ENCODE data around the gene ADGRF5.

ADGRF5 gene, protein sequence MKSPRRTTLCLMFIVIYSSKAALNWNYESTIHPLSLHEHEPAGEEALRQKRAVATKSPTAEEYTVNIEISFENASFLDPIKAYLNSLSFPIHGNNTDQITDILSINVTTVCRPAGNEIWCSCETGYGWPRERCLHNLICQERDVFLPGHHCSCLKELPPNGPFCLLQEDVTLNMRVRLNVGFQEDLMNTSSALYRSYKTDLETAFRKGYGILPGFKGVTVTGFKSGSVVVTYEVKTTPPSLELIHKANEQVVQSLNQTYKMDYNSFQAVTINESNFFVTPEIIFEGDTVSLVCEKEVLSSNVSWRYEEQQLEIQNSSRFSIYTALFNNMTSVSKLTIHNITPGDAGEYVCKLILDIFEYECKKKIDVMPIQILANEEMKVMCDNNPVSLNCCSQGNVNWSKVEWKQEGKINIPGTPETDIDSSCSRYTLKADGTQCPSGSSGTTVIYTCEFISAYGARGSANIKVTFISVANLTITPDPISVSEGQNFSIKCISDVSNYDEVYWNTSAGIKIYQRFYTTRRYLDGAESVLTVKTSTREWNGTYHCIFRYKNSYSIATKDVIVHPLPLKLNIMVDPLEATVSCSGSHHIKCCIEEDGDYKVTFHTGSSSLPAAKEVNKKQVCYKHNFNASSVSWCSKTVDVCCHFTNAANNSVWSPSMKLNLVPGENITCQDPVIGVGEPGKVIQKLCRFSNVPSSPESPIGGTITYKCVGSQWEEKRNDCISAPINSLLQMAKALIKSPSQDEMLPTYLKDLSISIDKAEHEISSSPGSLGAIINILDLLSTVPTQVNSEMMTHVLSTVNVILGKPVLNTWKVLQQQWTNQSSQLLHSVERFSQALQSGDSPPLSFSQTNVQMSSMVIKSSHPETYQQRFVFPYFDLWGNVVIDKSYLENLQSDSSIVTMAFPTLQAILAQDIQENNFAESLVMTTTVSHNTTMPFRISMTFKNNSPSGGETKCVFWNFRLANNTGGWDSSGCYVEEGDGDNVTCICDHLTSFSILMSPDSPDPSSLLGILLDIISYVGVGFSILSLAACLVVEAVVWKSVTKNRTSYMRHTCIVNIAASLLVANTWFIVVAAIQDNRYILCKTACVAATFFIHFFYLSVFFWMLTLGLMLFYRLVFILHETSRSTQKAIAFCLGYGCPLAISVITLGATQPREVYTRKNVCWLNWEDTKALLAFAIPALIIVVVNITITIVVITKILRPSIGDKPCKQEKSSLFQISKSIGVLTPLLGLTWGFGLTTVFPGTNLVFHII (N-terminal part only)

DNA sequence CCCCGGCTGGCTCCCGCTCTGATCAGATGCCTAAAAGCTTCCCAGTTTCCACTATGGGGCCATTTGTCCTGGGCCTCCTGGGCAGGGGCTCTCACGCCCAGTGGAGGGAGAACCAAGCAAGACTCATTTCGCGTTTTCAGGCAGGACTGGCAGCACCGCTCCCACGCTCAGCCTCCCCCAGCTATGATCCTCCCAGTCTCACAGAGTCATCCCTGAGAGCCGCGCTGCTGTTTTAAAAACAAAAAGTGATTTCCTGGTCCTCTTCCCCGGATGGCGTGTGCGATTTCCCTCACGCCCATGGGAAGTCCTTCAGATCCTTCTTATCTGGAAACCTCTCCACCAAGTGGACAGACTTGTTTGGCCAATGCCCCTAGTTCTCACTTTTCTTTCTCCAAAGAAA, at the start of gene ADGRF5:
TSS of gene ADGRF5 (minus strand) at position 208 of the 400 bp plus-strand sequence. CDS start 15,176 bp downstream, outside the sequence.
- DNase-seq = no peak

DNA sequence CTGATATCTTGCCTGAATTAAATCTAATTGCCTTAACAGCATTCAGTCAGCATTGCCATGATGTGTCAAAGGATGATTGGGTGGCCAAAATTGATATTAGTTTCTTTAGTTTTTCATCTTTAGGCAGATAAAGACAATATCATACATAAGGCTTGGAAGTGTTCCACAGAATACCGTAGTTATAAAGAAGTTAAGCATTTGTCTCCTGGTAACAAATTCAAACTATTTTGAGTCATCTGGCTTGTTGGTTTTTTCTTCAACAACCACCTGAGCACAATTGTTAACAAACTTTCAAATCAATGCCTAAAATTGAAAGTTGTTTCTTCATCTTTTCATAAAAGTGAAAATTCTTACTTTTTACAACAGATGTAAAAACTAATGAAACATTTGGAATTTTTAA, 47.5 kb upstream of the ADGRF5 start:
- no peak for DNase-seq

DNA sequence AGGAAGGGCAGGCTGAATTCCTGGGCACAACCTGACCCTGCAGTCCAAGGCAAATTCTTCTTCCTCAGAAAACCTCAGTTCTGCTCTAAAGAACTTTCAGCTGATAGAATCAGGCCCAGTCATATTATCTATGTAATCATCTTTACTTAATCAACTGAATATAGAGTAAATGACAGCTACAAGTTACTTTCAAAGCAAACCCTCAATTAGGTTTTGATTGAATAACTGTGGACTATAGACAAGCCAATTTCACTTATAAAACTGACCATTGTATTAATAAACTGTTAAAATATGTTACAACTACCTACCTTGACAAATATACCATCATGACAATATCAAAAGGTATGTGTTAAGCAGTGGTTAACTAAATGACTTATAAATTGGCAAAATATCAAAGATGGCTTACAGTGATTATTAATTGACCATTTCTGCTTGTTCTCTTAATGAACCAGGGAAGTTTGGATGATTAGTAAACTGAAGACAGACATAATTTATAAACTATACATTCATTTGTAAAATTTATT, 46.1 kb upstream of the ADGRF5 start:
- DNase-seq = no peak

DNA sequence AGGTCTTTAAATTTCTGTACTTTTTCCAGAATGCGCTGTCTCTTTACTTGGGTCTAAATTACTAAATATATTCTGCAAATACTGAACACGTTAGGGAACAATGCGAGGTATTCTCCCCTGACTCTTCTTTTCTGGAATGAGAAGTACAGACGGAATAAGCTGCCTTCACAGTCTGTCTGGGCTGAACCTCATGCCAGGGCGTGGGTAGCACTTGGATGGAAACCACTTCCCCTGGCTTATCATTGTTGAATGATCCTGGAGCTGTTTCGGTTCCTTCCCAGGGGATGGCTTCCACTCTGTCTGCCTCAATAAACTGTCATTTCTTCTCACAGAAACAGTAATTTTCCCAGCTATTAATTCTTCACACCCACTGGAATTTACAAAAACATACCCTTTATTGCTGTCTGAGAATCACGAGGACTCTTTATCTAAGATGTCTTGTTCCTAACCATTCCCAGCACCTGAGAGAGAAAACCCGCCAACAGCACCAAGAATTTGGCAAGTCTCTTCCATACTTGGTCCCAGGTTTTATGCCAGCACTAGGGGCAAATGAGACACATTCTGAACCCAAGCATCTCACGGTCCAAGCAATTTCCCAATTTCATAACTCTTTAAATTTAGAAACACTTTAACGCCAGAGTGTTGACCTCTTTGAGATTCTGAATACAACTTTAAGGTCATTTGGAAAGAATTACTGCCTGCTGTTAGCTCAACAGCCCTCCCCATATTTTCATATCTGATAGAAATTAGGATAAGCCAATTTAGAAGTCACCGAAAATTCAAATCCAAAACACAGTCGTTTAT, 43.2 kb upstream of the ADGRF5 start:
- DNase-seq = no peak

DNA sequence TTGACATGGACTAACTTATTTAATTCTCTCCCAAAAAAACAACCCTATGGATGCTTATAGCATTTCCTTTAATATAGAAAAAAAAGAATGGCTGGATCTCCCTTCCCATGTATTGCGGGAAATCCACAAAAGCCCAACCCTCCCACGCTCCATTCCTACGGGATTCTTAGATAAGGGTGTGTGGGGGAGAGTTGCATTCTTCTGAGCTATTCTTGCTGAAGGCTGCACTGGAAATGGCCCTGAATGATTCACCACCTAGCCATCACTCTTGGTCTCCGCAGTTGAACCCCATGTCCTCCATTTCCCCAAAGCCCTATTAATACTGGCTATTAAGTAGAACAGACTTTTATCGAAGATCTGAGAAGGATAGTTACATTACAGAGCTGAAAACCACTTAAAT, 41.9 kb upstream of the ADGRF5 start:
- no peak for DNase-seq

DNA sequence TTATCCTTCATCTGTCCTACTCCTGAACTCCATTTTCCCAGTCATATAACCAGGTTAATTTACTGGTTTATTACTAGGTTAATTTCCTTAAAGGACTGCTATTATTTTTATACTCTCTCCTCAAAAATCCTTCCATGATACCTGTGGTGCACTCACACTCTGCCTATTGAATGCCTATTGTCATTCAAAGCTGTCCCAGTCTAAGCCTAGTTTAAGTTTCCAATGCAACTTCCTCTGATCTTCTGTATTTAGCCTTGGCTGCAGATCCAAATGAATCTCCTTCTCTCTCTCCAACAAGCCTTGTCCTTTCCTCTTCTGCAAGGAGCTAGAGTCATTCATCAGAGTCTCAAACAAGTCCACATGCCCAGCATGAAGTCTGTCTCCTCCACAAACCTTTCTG, 41.3 kb upstream of the ADGRF5 start:
- DNase-seq = no peak

DNA sequence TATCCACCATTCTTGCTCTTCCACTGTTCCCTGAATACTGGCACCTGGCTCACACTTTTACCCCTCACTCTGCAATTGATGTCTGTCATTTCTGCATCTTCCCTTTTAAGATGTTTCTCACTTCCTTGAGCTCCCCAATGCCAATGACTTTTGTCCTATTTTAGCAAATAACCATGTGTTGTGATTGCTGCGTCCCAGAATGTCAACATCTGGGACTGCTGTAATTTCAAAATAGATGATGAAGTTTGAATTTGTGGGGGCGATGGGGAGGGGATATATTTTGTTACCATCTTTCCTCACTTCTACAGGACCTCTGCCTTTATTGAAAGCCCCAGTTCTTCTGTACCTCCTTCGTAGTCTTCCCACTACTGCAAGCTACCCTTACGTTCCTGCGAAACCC, 40.0 kb upstream of the ADGRF5 start:
- DNase-seq = no peak

DNA sequence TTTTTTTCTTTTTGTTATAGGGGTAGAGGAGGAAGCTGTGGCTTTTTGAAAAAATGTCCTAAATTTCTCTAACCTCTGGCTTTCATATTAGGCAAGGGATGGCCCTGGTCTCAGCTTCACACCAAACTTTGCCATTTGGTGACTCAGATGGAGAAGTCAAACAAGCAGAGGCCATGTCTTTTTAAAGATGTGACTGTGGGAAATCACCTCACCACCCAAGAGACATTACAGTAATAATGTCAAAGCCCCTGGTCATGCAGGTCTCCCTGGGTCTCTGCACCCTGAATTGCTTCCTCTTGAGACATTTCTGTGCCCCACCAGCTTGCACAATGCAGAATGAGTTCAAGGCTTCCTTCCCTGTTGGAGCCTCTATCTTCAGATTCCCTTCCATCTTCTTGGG, 39.5 kb upstream of the ADGRF5 start:
- DNase-seq = no peak

DNA sequence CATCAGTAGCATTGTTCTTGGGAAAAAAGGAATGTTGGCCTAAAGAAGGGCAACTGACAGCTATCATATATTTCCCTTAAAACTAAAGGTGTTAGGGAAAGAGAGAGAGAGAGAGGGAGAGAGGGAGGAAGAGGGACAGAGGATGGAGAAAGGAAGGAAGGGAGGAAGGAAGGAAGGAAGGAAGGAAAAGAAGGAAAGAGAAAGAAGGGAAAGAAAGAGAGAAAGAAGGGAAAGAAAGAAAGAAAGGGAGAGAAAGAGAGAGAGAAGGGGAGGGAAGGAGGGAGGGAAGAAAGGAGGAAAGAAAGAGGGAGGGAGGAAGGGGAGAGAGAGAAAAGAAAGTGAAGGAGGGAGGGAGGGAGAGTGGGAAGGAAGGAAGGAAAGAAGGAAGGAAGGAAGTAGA, 37.7 kb upstream of the ADGRF5 start:
- DNase-seq = no peak

DNA sequence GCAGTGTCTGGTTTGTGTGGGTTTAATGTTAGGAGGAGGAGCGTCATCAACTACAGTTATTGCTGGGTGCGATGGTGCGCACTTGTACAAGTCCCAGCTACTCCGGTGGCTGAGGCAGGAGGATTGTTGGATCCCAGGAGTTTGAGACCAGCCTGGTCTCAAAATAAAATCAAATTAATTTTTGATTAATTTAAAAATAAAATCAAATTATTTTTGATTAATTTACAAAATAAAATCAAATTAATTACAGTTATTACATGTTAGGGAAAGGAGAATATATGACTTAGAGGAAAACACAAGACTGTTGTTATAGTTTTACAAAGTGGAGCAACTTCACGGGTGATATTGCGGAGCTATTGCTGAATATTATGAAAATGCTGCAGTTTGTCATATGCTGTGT, 34.7 kb upstream of the ADGRF5 start:
- no peak for DNase-seq

DNA sequence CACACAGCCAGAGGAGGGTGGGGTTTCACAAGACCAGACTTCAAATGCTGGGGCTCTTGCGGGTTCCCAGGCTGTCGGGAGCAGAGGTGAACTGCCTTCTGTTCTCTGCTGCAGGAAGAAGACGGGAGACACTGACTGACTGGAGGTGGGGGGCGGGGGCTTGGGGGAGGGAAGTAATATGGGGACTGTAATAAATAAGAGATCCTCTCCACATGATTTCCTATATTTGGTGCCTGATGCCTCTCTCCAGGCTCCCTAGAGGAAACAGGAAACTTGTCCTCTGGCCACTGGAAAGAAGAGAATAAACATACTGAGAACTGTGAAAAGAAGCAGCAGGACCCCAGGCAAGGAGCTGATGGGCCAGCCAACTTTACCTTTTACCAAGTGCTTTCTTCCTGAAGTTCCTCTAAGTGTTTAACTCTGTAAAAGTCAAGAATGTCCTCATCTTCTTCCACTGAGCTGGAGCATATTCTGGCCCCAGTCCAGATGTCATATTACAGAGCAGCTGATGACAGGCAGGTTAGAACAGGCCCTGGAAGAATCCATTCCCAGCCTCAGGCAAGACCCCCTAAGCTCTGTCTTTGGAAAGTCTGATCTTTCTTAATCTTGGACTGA, 33.2 kb upstream of the ADGRF5 start:
- DNase-seq = no peak

DNA sequence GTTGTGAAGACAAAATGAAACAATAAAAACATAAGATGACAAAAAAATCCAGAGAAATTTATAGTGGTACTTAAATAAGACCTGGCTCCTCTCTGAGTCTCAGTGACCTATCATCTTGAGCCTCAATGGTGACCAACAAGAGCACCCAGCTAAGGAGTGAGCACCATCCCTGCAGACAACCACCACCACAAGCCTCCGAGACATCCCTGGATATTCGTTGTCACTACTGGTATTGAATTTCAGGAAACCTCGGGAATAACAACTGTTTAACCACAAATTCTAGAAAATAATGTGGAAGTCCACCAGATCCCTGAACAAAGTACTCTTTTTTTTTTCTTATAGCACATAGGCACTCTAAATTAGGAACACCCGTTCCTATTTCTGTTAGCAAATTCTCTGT, 32.2 kb upstream of the ADGRF5 start:
- no peak for DNase-seq

DNA sequence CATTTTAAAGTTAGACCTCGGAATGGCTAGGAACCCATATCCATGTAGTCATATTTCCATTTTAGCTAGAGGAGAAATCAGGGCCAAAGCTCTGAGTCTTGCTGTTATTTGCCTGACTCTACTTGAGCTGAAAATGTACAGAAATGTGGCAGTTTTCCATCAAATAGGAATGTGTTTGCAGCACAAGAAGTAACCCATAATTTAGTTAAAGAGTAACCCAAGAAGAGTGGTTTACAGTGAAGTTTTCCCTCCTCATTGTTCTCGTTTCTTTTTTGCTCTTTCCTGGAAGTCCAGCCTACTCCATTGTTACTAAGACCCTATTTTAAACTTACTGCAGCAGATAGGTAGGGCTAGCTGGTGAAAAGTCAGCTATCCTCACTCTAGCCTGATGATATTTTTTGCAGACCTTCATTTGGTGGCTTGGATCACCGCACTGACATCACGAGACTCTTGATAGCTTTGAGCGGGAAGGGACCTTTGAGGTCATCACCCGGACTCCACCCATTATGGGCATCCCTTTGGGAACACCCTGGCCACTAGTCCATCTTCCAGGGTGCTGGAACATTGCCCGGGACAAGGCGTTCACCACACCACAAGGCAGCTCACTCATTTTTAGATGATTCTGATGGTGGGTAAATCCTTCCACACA, 28.0 kb upstream of the ADGRF5 start:
- DNase-seq = no peak

DNA sequence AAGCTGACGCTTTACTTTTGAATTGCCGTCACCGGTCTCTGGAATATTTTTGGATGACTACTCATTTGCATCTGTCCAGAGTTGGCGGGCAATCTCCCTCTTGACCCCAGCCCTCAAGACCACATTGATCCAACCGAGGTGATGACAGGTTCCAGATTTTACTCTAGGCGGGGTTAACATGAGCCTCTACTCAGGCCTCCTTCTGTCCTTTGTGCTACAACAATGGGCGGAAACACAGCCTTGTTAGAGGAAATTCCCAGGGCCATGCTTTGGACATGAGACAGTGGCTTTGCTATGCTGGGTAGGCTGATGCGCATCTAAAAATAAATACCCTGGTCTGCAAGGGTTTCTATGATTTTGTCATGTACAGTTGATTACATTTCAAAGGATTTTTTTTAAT, 27.0 kb upstream of the ADGRF5 start:
- DNase-seq = no peak

DNA sequence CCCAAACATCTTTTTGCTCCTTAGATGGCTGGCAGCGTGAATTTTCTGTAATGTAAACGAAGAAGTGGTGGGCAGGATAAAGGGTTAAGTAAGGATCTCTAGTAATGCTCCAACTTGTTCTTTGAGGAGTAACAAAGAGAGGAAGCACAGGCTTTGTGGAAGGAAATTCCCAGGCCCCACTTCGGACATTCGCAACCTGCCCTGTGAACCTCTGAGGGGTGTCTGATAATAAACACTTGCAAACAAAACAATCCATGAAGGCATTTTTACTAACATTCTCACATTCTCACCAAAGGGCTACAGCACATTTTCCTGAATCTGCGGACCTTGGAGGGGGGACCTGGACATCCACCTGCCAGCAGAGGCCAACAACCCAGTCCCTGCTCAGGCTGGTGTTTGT, 25.8 kb upstream of the ADGRF5 start:
- DNase-seq = no peak

DNA sequence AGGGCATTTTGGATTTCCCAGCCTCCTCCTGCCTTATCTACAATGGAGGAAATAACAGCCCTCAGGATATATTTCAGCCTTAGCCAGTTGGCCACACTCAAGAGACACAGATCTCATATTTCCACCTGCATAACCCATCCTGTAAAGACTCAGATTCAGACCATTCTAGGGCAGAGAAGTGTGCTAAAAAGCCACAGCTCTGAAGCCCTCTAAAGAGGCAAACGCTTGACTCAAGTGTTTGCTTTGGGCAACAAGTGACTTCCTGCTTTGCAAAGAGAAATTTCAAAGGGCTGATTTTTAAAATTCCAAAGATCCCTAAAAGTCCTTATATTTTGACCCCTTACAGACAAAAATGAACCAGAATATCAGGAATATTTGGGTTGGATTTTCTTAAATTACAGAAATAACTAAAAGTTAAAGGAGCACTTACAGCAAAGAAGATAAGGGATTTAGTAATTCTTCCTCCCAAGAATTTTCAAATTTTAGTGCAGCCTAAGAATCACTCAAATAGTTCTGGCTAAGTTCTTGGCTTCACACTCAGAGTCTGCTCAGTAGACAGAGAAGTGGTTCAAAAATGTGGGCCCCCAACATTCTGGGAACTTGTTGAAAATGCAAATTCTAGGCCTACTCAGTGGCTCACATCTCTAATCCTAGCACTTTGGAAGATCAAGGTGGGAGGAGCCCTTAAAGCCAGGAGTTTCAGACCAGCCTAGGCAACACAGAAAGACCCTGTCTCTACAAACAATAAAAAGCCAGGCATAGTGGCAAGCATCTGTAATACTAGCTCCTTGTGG, 18.9 kb upstream of the ADGRF5 start:
- no peak for DNase-seq

DNA sequence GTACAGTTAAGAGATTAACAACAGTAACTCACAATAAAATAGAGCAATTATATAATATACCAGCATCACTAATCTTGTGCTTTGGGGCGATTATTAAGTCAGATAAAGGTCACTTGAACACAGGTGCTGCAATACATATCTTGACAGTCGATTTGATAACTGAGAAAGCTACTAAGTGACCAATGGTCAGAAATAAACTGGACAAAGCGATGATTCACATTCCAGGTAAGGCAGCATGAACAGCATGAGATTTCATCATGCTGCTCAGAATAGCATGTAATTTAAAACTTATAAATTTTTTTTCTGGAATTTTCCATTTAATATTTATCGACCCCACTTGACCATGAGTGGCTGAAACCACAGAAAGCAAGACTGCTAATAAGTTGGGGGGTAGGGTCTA, 15.9 kb upstream of the ADGRF5 start:
- DNase-seq = no peak

DNA sequence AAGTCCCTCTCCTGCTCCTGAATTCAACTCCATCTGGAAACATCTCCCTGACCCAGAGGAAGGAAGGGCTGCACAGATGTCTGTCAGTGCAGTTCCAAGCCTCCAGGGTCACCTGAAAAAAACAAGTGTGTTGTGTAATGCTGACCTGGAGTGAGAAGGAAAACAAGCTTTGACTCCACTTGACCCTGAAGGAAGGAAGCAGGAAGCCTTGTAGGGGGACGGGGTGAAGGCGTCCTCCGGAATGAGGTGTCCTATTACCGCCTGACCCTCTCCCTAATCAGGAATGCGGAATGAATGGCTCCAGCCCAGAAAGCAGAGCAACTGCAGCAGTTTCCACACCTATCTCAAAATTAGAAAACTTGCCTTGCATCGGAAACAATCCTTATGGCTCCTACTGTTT, 13.9 kb upstream of the ADGRF5 start:
- no peak for DNase-seq

DNA sequence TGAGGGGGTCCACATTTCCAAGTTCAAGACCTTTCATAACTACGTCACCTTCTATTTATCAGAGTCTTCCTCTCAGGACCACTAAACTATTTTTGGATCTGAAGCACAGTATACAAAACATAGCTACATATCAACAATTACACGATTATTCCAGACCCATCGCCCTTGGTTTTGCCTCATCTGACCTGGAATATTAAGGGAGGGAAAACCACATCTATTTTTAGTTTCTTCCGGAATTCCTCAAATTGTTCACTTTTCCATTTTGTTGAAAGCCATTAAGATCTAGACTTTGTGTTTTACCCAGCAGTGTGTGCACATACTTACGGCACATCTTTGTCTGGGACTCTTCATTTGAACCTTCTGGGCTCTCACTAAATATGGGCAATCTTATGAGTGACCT, 12.0 kb upstream of the ADGRF5 start:
- no peak for DNase-seq
